Activated CD8-positive, alpha-beta memory T cell treated with anti-CD3 and anti-CD28 coated beads, Interleukin-2, amount 50 U/mL, for 24 hours (primary cell): ENCODE results near the gene EIF1B.

Source experiments
- DNase-seq: peaks from one replicate; pipeline ENCODE4 v3.0.0-alpha.2; 2020; ENCODE audit errors: extremely low read depth

The EIF1B gene

DNA sequence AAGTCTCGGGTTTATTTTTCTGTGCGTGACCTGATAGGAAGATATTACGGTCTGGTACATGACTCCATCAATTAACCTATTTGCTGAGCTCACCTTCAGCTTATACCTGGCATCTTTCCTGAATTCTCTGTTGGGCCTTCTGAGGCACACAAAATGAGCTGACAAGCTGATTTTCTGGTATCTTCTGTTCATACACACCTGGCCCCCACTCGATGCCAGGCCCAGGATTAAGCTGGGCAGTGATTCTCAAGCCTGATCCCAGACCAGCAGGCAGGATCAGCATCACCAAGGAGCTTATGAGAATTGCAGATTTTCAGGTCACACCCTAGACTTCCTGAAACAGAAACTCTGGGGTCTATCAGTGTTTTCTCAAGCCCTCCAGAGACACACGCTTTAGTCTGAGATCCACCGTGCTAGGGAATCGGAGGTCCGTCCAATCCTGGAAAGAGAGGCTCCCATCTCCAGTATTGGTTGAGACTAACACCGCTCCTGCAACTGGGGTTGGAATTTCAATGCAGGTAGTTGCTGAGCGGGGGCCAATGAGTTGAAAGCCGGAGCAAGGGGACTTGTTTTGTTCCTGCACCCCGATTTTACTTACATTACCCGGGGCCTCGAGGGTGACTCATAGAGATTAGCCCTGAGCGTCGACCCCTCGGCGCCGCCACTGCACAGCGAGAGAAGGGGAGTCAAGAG, 636 bp upstream of the EIF1B start:
- DNase-seq, result no peak

DNA sequence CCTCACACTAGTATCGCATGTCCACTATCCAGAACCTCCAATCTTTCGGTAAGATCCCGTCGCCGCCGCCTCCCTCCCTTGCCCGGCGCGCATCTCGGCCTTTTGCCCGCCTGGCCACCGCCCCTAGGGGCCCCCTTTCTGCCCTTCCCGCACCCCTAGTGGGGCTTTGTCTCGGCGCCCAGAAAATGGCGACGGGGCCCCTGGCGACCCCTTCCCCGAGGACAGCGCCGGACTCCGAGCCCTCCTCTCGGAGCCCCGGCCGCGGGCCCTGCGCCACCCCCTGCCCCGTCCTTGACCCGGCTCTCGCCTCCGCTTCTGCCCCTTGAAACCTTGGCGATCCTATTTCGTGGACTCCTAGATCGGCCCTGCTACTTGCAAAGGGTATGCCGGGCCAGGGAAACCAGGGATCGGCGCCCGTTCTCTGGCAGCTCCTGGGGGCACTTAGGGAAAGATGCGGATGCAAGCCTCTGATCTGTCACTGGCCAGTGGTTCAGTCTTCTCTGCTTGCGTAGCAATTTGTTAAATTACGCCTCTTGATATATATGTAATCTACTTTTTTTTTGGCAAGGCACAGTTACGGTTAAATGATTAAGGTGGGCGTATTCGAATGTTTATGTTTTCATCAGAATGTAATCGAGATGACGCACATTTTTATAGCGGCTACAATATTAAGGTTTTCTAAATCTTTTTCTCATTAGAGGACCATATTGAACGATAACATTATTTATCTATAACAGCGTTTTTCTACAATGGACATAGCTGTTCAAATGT, 603 bp downstream of the EIF1B start:
- no peak for DNase-seq

DNA sequence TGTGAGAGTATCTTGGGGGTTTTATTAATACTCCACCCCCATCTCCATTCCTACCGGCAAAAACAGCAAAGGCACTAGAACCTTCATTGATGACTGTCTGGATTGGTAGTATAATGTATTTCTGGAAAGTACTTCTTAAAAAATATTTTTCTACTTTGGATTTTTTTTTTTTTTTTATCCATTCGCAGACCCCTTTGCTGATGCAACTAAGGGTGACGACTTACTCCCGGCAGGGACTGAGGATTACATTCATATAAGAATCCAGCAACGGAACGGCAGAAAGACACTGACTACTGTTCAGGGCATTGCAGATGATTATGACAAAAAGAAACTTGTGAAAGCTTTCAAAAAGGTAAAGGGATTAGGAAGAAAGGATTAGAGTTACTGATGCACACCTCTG, 1.2 kb downstream of the EIF1B start:
- no peak for DNase-seq

DNA sequence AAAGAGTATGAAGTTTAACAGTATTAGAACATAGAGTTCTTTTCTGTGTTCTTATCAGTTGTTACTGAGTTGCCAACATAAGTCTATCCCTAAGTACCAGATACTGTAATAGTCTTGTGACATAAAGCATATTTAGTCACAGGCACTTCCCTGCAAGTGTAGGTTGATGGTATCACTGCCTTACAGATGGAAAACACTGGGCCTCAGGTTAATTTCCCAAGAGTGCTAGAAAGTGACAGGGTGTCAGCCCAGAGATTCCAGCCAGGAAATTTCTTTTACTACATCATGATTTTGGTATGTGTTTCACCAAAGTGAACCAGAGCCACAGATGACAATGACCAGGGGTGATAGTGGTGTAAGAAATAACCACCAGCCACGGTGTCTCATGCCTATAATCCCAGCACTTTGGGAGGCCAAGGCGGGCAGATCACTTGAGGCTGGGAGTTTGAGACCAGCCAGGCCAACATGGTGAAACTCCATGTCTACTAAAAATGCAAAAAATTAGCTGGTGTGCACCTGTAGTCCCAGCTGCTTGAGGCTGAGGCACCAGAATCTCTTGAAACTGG, 3.2 kb downstream of the EIF1B start:
- no peak for DNase-seq

DNA sequence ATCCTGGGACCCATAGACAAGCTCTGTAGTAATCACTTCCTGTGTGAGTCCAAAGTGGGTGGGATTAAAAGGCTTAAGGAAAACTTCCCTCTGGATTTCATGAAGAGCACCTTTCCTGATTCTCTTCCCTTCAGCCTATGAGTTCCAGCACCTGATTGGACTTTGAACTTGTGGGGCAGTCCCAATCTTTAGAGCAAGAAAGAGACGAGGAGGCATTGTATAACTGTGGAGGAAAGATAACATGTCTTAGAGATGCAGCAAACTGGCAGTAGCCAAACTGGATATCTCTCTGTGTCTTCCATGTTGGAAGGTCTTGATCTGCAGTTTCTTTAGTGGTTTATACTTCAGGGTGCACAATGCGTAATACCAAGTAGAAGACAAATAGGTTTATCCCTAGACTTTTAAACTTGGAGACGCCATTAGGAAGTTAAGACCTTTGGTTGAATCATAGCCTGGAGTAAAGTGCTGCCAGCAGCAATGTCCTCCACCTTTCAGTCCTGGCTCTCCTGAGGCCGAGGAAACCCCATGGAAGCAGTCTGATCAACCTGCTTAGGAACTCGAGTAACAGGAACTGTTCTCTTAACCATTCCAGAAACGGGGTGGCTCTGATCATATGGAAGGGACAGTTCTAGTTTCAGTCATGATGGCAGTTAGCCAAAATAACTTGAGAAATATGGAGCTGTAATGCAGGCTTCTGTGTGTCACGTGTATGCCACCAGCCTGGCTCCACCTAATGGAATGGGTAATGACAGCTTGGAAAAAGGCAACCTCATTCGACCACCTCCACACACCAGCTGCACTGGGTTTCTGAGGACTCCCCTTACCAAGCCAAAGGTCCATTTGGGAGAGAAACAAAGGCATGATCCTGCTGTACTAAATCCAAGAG, 4.7 kb downstream of the EIF1B start:
- DNase-seq, result no peak

DNA sequence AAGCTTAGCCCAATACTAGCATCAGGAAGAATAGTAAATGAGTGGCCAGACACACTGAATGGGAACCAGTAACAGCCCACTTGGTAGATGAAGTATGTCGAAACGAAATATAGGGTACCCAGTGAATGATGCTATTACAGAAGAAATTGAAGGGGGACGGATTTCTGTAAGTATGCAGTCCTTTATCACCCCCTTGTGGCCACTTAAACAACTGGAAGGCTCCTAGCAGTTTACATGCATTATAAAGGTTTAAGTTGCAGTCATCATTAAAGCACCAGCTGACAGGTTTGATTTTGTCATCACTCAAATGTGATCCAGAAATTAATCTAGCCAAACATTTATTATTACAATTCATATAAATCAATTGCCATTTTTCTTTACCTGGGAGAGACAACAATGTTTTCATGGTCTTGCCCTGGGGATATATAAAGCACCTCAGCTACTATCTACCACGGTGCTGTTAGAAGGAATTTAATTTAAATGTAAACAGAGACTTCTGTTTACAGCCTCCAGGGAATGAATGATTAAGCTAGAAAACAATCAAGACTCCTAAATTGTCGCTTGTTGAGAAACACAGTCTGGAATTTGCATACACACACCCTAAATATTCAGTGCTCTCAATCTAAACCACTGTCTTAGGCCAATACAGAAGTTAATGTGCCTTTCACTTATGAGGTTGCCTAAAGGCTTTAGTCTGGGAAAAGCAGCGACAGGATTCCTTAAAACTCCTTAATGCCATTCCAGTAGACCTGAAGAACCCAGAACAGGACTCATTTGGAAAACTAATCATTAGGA, 7.8 kb downstream of the EIF1B start:
- peak; percentile 13 for DNase-seq

DNA sequence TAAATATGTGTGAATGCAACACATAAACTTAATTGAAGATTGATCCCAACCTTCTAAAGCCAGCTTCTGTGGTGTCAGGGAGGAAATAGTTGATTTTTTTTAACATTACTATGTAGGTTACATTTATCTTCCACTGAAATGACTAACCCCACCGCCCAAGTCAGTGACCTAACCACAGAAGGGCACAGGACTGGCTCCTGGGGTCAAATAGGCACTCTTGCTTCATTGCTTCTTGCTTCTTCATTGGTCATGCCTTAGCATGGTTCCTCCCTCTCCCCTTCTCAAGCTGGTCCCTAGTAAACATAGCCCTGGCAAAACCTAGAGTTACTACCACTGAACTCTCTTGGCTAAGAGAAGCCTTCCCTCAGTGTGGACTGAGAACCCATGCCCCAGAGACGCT, 12.3 kb downstream of the EIF1B start:
- DNase-seq, result no peak

DNA sequence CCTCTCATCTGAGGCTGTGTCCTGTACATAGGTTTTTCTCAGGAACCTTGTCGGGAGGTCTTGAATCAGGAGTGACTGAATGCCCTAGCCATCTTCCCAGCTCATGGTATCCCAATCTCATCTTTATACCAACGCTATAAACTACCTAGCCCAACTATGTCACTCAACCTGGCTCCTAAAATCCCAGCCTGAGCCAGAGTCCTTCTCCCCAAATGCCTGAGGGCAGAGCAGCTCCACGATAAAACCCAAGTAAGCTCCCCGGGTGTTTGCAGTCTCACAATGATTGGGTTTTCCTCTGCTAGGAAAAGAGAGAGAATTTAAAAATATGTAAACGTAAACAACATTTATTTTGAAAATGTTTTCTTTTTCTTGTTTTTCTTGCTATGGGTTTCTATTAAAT, 14.4 kb downstream of the EIF1B start:
- no peak for DNase-seq

DNA sequence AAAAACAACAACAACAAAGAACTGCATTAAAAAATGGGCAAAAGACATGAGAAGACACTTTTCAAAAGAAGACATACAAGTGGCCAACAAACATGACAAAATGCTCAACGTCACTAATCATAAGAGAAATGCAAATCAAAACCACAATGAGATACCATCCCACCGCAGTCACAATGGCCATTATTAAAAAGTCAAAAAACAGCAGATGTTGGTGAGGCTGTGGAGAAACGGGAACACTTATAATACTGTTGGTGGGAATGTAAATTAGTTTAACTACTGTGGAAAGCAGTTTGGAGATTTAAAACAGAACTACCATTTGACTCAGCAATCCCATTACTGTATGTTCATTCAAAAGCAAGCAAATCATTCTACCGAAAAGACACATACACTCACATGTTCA, 15.1 kb downstream of the EIF1B start:
- DNase-seq, result no peak

DNA sequence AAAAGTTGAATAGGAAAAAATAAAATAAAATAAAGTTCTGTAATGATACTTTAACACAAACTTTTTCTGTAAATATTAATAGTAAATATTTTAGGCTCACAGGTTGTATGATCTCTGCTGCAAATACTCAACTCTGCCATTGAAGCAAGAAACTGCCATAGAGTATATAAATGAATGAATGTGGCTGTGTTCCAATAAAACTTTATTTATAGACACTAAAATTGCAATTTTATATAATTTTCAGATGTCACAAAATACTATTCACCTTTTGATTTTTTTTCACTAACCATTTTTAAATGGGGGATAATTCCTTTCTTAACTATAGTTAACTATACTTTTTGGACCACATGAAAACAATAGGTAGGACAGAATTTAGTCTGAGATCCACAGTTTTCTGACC, 16.0 kb downstream of the EIF1B start:
- DNase-seq, result no peak

DNA sequence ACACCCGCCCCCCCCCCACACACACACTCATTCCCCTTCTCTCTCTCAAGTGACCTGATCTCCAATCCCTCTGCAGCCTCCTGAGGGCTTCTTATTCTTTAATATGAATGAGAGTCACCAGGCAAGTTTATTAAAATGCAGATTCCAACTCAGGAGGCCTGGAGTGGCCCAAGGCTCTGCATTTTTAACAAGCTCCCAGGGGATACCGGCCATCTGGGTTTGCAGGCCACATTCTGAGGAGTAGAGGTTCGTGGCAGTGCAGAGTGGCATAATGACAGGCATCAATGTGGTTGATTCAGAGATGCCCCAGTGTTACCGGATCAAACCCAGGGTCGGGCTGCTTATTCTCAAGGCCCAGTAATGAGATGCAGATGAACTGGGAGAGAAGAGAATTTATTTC, 18.9 kb downstream of the EIF1B start:
- DNase-seq, result no peak

DNA sequence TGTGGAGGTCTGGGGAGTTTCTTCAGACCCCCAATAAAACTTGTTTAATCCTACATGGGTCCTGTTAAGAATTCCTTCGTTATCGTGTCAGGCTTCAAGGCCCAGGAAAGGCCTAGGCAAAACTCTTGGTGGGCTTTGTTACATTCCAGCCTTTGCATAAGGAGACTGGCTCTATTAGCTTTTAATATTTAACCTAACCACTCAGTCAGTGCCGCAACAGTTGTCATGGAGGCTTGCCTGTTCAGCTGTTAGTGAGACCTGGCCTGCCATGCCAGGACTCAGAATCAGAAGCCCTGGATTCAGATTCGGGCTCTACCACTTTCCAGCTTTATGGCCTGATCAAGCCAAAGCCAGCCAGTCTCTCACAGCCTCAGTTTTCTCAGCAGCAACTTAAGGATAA, 19.6 kb downstream of the EIF1B start:
- DNase-seq, result no peak

DNA sequence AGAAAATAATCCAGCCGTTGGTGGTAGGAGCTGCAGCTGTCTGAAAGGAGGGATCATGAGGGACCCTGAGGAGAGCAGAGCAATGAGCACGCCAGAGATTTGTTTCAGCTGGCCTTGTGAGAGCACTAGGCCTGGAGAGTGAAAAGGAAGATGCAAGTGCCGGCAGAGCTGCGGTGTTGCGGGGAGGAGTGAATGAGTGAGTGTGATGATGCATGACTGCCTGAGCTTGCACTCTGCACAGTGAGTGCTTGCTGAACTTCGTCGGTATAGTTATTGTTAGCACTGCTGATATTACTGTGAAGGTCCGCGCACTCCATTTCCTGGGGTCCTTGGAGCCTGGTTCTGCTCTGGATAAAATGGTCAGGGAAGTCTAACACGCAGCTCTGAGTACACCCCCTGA, 23.2 kb downstream of the EIF1B start:
- DNase-seq, result no peak

DNA sequence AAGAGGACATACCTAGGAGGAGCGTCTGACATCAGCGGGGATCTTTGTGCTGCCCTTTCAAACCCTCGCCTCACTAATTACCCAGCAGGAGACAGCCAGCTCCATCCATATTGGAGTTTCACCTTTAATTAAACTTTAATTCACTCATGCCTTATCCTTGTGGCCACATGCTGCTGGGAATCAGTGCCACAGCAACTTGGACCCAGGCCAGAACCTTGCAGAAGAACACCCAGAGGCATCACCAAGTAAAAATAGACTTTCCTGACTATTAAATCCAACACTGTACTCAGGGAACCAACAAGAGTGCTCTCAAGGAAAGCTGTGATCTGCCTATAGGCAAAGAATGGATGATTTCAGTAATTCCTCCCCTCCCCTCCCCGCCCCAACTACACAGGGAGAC, 23.9 kb downstream of the EIF1B start:
- DNase-seq, result no peak

DNA sequence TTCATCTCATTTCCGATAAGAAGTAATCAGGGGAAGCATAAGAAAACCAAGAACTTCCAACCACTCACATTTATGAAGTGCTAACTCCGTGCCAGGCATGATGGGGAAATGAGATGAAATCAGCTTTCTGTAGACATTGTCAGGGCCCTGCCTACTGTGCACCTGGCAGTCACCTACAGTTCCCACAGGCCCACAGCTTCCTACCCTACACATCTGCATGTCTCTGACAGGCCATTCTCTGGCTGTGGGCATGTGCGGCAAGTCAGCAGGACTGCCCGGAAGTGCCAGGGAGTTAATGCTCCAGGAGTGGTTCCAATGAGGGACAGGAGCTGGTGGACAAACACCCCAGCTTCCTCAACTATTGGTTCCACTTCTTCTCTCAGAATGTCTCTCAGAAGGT, 24.3 kb downstream of the EIF1B start:
- no peak for DNase-seq

DNA sequence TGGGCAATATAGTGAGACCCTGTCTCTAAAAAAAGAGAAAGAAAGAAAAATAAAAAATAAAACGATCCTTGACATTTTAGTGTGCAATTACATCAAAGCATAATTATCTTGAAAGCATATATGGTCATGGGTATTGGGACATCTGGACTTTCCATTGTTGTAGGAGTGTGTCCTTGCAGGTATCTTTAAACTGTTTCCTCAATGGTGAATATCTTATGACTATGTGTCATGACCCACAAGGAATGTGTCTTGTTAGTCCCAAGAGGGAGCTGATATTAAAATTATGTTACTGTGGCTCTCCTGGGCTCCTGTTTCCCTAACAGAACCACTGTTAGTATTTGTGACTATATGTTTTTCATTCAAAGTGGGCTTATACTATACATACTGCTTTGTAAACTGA, 26.6 kb downstream of the EIF1B start:
- no peak for DNase-seq

DNA sequence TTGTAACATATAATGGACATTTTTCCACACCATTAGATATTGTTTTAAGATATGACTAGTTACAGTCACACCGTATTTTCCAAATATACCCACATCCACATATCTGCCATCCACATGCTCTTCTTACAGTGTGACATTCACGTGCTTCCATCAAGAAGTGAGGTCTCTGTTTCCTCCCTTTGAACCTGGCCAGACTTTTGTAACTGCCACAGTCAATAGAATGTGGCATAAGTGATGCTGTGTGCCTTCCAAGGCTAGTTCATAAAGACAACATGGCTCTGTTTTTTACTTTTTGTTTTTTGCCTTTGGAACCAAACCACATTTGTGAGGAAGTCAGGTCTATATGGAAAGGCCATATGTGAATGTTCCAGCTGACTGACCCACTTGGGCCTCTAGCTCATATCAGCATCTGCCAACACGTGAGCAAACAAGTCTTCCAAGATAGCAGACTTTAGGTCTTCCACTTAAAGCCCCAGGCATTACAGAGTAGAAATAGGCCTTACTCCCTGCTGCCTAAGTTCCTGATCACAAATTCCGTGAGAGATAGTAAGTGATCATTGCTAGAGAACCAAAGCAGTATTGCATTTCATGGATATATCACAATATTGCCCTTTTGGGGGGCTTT, 27.1 kb downstream of the EIF1B start:
- DNase-seq, result no peak

DNA sequence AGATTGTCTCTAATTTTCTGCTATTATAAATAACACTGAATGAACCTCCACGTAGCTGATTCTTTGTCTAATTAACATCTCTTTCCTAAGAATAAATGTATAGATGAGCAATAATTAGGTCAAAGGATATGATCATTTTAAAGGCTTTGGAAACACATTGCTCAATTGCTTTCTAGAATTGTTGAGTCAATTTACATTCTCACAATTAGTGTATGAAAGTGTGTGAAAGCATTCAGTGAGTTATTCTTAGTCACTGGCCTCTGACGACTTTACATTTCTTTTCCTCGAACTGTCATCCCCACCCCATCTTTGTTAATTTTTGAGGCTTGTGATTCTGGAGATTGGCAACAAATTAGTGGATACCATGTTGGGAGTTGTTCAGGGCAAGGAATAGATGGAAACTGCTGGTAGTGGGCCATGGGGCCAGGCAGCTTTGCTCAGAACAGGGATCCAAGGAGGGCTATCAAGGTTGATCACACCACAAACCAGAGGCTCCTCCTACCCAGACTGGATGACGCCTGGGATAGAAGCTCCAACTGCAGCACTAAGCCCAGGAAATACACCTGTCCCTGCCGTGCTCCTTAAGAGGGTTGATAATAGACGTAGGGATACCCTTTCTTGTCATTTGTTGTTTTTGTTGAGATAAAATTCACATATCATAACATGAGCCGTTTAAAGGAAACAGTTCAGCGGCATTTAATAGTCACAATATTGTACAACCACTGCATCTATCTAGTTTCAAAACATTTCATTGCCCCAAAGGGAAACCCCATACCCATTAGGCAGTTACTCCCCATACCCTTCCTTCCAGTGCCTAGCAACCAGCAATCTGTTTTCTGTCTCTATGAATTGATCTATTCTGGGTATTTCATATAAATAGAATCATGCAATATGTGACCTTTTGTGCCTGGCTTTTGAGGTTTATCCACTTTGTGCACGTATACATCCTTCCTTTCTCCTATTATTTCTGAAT, 27.9 kb downstream of the EIF1B start:
- DNase-seq, result no peak

DNA sequence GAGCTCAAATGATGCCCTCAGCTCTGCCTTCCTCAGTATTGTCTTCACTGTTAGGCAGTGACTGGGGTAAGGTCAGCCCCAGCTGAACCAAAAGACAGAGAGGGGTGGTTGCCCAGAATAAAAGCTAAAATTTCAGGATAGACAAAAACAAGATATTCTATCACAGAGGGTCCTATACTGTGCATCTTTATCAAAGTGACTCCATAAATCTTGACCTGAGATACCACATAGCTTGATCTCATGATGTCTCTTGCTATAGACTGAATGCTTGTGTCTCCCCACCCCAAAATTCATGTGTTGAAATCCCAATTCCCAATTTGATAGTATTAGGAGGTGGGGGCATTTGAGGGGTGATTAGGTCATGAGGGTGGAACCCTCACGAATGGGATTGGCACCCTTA, 30.4 kb downstream of the EIF1B start:
- DNase-seq, result no peak
